ENCODE results near the gene TMEM92.
"Not testable (repeated sequence)": the region's sequence is repeated elsewhere in the genome, so short reads cannot be mapped to it uniquely, and the experiment has no call there.

The TMEM92 gene

GRCh38 chr17:50275279-50275678 lies 1.0 kb downstream of the TMEM92 start:
- no peak for DNase-seq (ENCODE audit: low read depth in 2 of 2)

- DNase-seq (ENCODE audit: low read depth in 2 of 2): no peak
Observed at GRCh38 chr17:50276588-50277356, 2.5 kb downstream of the TMEM92 start.

GRCh38 chr17:50277357-50277754 lies 3.1 kb downstream of the TMEM92 start:
- DNase-seq (ENCODE audit: low read depth in 2 of 2): no peak

GRCh38 chr17:50278526-50279180 lies 4.4 kb downstream of the TMEM92 start:
- no peak for DNase-seq (ENCODE audit: low read depth in 2 of 2)

GRCh38 chr17:50279181-50279526 lies 4.9 kb downstream of the TMEM92 start:
- DNase-seq (ENCODE audit: low read depth in 2 of 2): no peak

- no peak for DNase-seq (ENCODE audit: low read depth in 2 of 2)
Observed at GRCh38 chr17:50279639-50280038, 5.4 kb downstream of the TMEM92 start.

GRCh38 chr17:50280068-50280467 lies 5.8 kb downstream of the TMEM92 start:
- no peak for DNase-seq (ENCODE audit: low read depth in 2 of 2)

GRCh38 chr17:50280801-50281441 lies 6.7 kb downstream of the TMEM92 start:
- DNase-seq (ENCODE audit: low read depth in 2 of 2): no peak

GRCh38 chr17:50281739-50282401 lies 7.6 kb downstream of the TMEM92 start:
- no peak for DNase-seq (ENCODE audit: low read depth in 2 of 2)

GRCh38 chr17:50283246-50283645 lies 9.0 kb downstream of the TMEM92 start:
- peak in 1 of 2 donors; percentile 18 for DNase-seq (ENCODE audit: low read depth in 2 of 2)

- DNase-seq (ENCODE audit: low read depth in 2 of 2): no peak
Observed at GRCh38 chr17:50283714-50284113, 9.4 kb downstream of the TMEM92 start.

GRCh38 chr17:50285941-50286340 lies 11.7 kb downstream of the TMEM92 start:
- no peak for DNase-seq (ENCODE audit: low read depth in 2 of 2)

GRCh38 chr17:50287302-50287701 lies 13.0 kb downstream of the TMEM92 start:
- not testable (repeated sequence) for DNase-seq (ENCODE audit: low read depth in 2 of 2)

GRCh38 chr17:50288306-50288705 lies 14.0 kb downstream of the TMEM92 start:
- no peak for DNase-seq (ENCODE audit: low read depth in 2 of 2)

- no peak for DNase-seq (ENCODE audit: low read depth in 2 of 2)
Observed at GRCh38 chr17:50289278-50289677, 15.0 kb downstream of the TMEM92 start.

- no peak for DNase-seq (ENCODE audit: low read depth in 2 of 2)
Observed at GRCh38 chr17:50289991-50290702, 15.9 kb downstream of the TMEM92 start.

GRCh38 chr17:50290933-50291332 lies 16.7 kb downstream of the TMEM92 start:
- DNase-seq (ENCODE audit: low read depth in 2 of 2): no peak

- DNase-seq (ENCODE audit: low read depth in 2 of 2): no peak
Observed at GRCh38 chr17:50292465-50292864, 18.2 kb downstream of the TMEM92 start.

GRCh38 chr17:50295021-50295420 lies 20.8 kb downstream of the TMEM92 start:
- no peak for DNase-seq (ENCODE audit: low read depth in 2 of 2)

- DNase-seq (ENCODE audit: low read depth in 2 of 2): peak; percentile 72 to 73
Observed at GRCh38 chr17:50297407-50297865, 23.2 kb downstream of the TMEM92 start.

- no peak for DNase-seq (ENCODE audit: low read depth in 2 of 2)
Observed at GRCh38 chr17:50298018-50298417, 23.8 kb downstream of the TMEM92 start.

GRCh38 chr17:50299776-50300175 lies 25.5 kb downstream of the TMEM92 start:
- DNase-seq (ENCODE audit: low read depth in 2 of 2): no peak

Measured in activated CD4-positive, alpha-beta T cell treated with anti-CD3 and anti-CD28 coated beads for 24 hours (primary cell).